ENCODE measurements around the gene CHIT1. TPM values are rescaled to one million over a fixed set of nuclear protein-coding genes. Genes with fewer than 3 reads are reported as not detected.

Gene CHIT1
- total and polyA plus RNA-seq, 9 of the 15 experiments (the other 6 are each of a cell fraction or from before 2014, with no cell fraction given), result not detected

GRCh38 chr1:203178821-203179666 lies 50.4 kb downstream of the CHIT1 start:
- in situ Hi-C loops (cut with MboI), result no loop called here
- H3K4me3 ChIP-seq, result no peak overlapping the region
- H3K9me3 ChIP-seq (replicated peaks; ENCODE audit: control insufficient read depth, insufficient read depth, low read depth, low read length), result no peaks in the 10 kb centered on the region
- no peaks in the 10 kb centered on the region for H3K9me1 ChIP-seq (ENCODE audit: control insufficient read depth, insufficient read depth, low read length)
- H4K20me1 ChIP-seq (replicated peaks; ENCODE audit: control insufficient read depth, insufficient read depth, low read length), result peaks cover 19% of the 10 kb centered on the region
- ChIA-PET CTCF (ENCODE audit: low intra/inter-chr PET ratio) (no interaction called here), POLR2A (interaction anchor here (0.6 to 0.7 kb wide), 3 partner anchors 27 to 152 kb away, joined by 3 read pairs; no protein-coding TSS in a partner anchor)
- H2AFZ ChIP-seq (ENCODE audit: low read depth, low read length), result no peak overlapping the region
- FAIRE-seq (no peak), DNase-seq (ENCODE audit: extremely low read depth in 1 of 4, low spot score in 3 of 4) (no peak), ATAC-seq (no peak)
- no peak overlapping the region for H3K4me2 ChIP-seq (ENCODE audit: insufficient read depth, low read length)
- WGBS (ENCODE audit: insufficient coverage, low coverage, missing lambda C conversion rate), result 0% methylated on average over 14 of the region's 14 CpGs
- H3K36me3 ChIP-seq (ENCODE audit: control insufficient read depth, insufficient read depth, low read length), result no peaks in the 10 kb centered on the region
- BruUV-seq (replicated peaks), result no TSS peak
- H3K9ac ChIP-seq (ENCODE audit: insufficient read depth in 1 of 2, low read depth in 2 of 2, low read length in 2 of 2), result no peak overlapping the region
- peaks cover 19 to 79% of the 10 kb centered on the region in 2 experiments; a peak in 4 of 5 replicates for H3K27me3 ChIP-seq (ENCODE audit: control insufficient read depth in 2 of 2, insufficient read depth in 2 of 2, low read length in 2 of 2)
- H3K4me1 ChIP-seq (replicated peaks in 1 of 2; ENCODE audit: control insufficient read depth in 2 of 2, insufficient read depth in 2 of 2, low read length in 2 of 2), result 0 out of 5 replicates have a peak, but pooled peaks cover 0 to 2% of the 10 kb centered on the region in 2 experiments
- no peaks in the 10 kb centered on the region for H3K79me2 ChIP-seq (ENCODE audit: control insufficient read depth, insufficient read depth, low read length)
- intact Hi-C loops (cut with micrococcal nuclease), result no loop called here
- H3K27ac ChIP-seq (ENCODE audit: extremely low read depth, low read depth, low read length), result no peak overlapping the region
- no peak for TF ChIP-seq NCOA4 (IDR thresholded peaks at IDR 0.05; ENCODE audit: partially characterized antibody)
- TF ChIP-seq, protein P1, sequence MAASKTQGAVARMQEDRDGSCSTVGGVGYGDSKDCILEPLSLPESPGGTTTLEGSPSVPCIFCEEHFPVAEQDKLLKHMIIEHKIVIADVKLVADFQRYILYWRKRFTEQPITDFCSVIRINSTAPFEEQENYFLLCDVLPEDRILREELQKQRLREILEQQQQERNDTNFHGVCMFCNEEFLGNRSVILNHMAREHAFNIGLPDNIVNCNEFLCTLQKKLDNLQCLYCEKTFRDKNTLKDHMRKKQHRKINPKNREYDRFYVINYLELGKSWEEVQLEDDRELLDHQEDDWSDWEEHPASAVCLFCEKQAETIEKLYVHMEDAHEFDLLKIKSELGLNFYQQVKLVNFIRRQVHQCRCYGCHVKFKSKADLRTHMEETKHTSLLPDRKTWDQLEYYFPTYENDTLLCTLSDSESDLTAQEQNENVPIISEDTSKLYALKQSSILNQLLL (CRISPR knock-in tag; IDR thresholded peaks at IDR 0.05; ENCODE audit: borderline replicate concordance), result no peak
- TF ChIP-seq TBP (optimal IDR thresholded peaks at IDR 0.05; ENCODE audit: low read depth, low read length), result no peak
- no peak for TF ChIP-seq CHD7 (IDR thresholded peaks at IDR 0.05; ENCODE audit: low read depth, low read length)
- TF ChIP-seq, protein P2, sequence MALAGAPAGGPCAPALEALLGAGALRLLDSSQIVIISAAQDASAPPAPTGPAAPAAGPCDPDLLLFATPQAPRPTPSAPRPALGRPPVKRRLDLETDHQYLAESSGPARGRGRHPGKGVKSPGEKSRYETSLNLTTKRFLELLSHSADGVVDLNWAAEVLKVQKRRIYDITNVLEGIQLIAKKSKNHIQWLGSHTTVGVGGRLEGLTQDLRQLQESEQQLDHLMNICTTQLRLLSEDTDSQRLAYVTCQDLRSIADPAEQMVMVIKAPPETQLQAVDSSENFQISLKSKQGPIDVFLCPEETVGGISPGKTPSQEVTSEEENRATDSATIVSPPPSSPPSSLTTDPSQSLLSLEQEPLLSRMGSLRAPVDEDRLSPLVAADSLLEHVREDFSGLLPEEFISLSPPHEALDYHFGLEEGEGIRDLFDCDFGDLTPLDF (CRISPR knock-in tag; IDR thresholded peaks at IDR 0.05), result no peak
- TF ChIP-seq CGGBP1 (CRISPR knock-in tag; IDR thresholded peaks at IDR 0.05), result no peak
